HepG2 (cell line): ENCODE measurements around the gene NDUFB11. TPM values are rescaled to one million over a fixed set of nuclear protein-coding genes. Genes with fewer than 3 reads are reported as not detected.

ENCODE experiments used
- CENPT ChIP-seq: sonication (generic); formaldehyde crosslinking; IDR thresholded peaks from 2 replicates; pipeline ENCODE4 v1.8.0; 2022; ENCODE audit warnings: low read depth, mild to moderate bottlenecking, moderate library complexity, missing genetic modification reagents
- JUN ChIP-seq: sonication (generic); formaldehyde crosslinking; IDR thresholded peaks from 2 replicates; pipeline ENCODE4 v1.4.0; 2020; ENCODE audit warnings: mild to moderate bottlenecking, missing genetic modification reagents
- KAT8 ChIP-seq: IDR thresholded peaks from 2 replicates; pipeline ENCODE4 v1.6.1; 2016; ENCODE audit warnings: missing genetic modification reagents, missing compliant biosample characterization
- KDM1A ChIP-seq: IDR thresholded peaks from 2 replicates; pipeline ENCODE4 v1.6.1; 2016; ENCODE audit warnings: missing compliant biosample characterization
- MXI1 ChIP-seq: IDR thresholded peaks from 3 replicates; pipeline ENCODE4 v1.6.1; 2012; ENCODE audit warnings: low read depth, low read length, inconsistent platforms, borderline replicate concordance
- NR3C1 ChIP-seq: sonication (generic); formaldehyde crosslinking; IDR thresholded peaks from 2 replicates; pipeline ENCODE4 v1.4.0; 2020; ENCODE audit warnings: missing genetic modification reagents
- PCBP1 ChIP-seq: fragments of 200-400 bp; formaldehyde crosslinking; IDR thresholded peaks from 2 replicates; pipeline ENCODE4 v1.6.1; 2017; ENCODE audit warnings: mild to moderate bottlenecking, low read depth, low read length, borderline replicate concordance
- SATB2 ChIP-seq: sonication (generic); formaldehyde crosslinking; IDR thresholded peaks from 2 replicates; pipeline ENCODE4 v1.5.0; 2020; ENCODE audit warnings: missing genetic modification reagents
- SMAD1 ChIP-seq: sonication (generic); formaldehyde crosslinking; IDR thresholded peaks from 2 replicates; pipeline ENCODE4 v1.4.0; 2020; ENCODE audit warnings: missing genetic modification reagents, low read depth, mild to moderate bottlenecking, borderline replicate concordance
- ZIK1 ChIP-seq: sonication (generic); formaldehyde crosslinking; IDR thresholded peaks from 2 replicates; pipeline ENCODE4 v1.5.0; 2020; ENCODE audit warnings: mild to moderate bottlenecking, low read depth, missing genetic modification reagents, borderline replicate concordance
- ZNF124 ChIP-seq: sonication (generic); formaldehyde crosslinking; IDR thresholded peaks from 2 replicates; pipeline ENCODE4 v1.4.0; 2020; ENCODE audit warnings: missing genetic modification reagents
- ZNF564 ChIP-seq: sonication (generic); formaldehyde crosslinking; IDR thresholded peaks from 2 replicates; pipeline ENCODE4 v1.8.1; 2023; ENCODE audit warnings: mild to moderate bottlenecking, missing genetic modification reagents
- ZNF598 ChIP-seq: sonication (generic); formaldehyde crosslinking; IDR thresholded peaks from 2 replicates; pipeline ENCODE4 v1.5.1; 2020; ENCODE audit warnings: mild to moderate bottlenecking, missing genetic modification reagents, borderline replicate concordance
- polyA plus RNA-seq, 8 experiments: library from polyadenylated mRNA; depleted of rRNA in 3 of 8; stranded (reverse) in 7 of 8; unstranded in 1 of 8; fragments of >200 nt; fragmentation: Illumina TruSeq in 4 of 8; extraction: Trizol in 4 of 8; gene quantifications; 2 replicates each; pipeline versions ENCODE4 v1.2.1 to v1.2.3, GENCODE V29; 2011 to 2016; ENCODE audit warnings: low read depth in 4 of 8, missing spikeins in 1 of 8, mixed read lengths in 1 of 8; ENCODE audit not compliant: insufficient read depth in 1 of 8
- total RNA-seq, 5 experiments: library from RNA; depleted of rRNA; stranded (reverse); fragments of >200 nt; fragmentation: Illumina TruSeq; extraction: Trizol; gene quantifications; 2 replicates each; pipeline ENCODE4 v1.2.3, GENCODE V29; 2016; ENCODE audit warnings: low read depth in 1 of 5
- TF ChIP-seq, protein P1 (sequence below): sonication (generic); formaldehyde crosslinking; IDR thresholded peaks from 2 replicates; pipeline ENCODE4 v1.4.0; 2020; ENCODE audit warnings: missing genetic modification reagents, mild to moderate bottlenecking, borderline replicate concordance
- TF ChIP-seq, protein P2 (sequence below): sonication (generic); formaldehyde crosslinking; IDR thresholded peaks from 2 replicates; pipeline ENCODE4 v1.4.0; 2020; ENCODE audit warnings: mild to moderate bottlenecking, missing genetic modification reagents
- TF ChIP-seq, protein P3 (sequence below): sonication (generic); formaldehyde crosslinking; IDR thresholded peaks from 2 replicates; pipeline ENCODE4 v1.4.0; 2020; ENCODE audit warnings: missing genetic modification reagents
- TF ChIP-seq, protein P4 (sequence below): sonication (generic); formaldehyde crosslinking; conservative IDR thresholded peaks from 2 replicates; pipeline ENCODE4 v1.4.0; 2020; ENCODE audit warnings: missing genetic modification reagents
- TF ChIP-seq, protein P5 (sequence below): IDR thresholded peaks from 2 replicates; pipeline ENCODE4 v1.6.1; 2016; ENCODE audit warnings: missing compliant biosample characterization, missing genetic modification reagents, borderline replicate concordance

The NDUFB11 gene
- total and polyA plus RNA-seq, 2 of the 13 experiments (the other 11 are each of a cell fraction or from before 2014, with no cell fraction given), result 46.6 to 100 TPM

DNA sequence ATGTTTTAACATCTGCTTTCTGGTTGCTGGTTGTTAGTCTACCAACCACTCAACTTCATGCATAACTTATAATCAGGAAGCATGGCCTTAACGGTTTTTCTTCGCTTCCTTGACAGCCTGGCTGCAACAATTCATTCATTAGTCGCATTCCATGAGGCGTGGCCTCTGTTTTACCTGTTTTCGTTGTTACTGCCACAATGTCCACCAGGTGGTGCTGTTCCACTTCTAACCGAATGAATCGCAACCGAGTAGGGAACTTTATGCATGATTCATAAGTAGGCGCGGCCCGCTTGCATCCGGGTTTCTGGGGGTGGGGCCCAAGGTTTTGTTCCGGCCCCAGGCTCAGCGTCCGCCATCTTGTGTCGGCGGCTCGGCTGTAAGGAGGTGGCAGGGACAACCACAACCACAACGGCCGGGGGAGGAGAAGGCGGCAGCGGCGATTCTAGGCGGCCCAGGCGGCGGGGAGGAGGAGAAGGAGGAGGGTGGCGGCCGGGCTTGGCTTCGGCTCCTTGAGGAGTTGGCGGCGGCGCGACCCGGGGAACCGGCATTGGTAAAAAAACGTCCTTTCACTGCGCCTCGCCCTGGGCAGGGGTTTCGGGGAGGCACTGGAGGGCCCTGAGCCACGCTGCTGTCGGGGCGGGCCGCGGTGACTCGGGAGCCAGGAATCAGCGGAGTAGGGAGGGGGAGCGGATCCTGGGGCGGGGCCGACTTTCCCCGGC, 49.1 kb upstream of the NDUFB11 start, which contains the start of gene UBA1 (continued):
- TF ChIP-seq, protein P1, sequence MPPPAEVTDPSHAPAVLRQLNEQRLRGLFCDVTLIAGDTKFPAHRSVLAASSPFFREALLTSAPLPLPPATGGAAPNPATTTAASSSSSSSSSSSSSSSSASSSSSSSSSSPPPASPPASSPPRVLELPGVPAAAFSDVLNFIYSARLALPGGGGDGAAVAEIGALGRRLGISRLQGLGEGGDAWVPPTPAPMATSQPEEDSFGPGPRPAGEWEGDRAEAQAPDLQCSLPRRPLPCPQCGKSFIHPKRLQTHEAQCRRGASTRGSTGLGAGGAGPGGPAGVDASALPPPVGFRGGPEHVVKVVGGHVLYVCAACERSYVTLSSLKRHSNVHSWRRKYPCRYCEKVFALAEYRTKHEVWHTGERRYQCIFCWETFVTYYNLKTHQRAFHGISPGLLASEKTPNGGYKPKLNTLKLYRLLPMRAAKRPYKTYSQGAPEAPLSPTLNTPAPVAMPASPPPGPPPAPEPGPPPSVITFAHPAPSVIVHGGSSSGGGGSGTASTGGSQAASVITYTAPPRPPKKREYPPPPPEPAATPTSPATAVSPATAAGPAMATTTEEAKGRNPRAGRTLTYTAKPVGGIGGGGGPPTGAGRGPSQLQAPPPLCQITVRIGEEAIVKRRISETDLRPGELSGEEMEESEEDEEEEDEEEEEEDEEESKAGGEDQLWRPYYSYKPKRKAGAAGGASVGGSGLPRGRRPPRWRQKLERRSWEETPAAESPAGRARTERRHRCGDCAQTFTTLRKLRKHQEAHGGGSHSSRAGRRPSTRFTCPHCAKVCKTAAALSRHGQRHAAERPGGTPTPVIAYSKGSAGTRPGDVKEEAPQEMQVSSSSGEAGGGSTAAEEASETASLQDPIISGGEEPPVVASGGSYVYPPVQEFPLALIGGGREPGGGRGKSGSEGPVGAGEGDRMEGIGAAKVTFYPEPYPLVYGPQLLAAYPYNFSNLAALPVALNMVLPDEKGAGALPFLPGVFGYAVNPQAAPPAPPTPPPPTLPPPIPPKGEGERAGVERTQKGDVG (CRISPR knock-in tag), result no peak
- TF ChIP-seq CENPT (CRISPR knock-in tag) (no peak), NR3C1 (no peak), SMAD1 (CRISPR knock-in tag) (no peak), JUN (CRISPR knock-in tag) (no peak), SATB2 (CRISPR knock-in tag) (no peak), KDM1A (CRISPR knock-in tag) (no peak), ZNF124 (no peak), ZIK1 (CRISPR knock-in tag) (no peak), KAT8 (no peak), PCBP1 (no peak), MXI1 (no peak; the same call in 2 of the 3 replicates), ZNF564 (no peak), ZNF598 (CRISPR knock-in tag) (no peak)
- TF ChIP-seq, protein P2, sequence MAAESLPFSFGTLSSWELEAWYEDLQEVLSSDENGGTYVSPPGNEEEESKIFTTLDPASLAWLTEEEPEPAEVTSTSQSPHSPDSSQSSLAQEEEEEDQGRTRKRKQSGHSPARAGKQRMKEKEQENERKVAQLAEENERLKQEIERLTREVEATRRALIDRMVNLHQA (CRISPR knock-in tag), result no peak
- TF ChIP-seq, protein P3, sequence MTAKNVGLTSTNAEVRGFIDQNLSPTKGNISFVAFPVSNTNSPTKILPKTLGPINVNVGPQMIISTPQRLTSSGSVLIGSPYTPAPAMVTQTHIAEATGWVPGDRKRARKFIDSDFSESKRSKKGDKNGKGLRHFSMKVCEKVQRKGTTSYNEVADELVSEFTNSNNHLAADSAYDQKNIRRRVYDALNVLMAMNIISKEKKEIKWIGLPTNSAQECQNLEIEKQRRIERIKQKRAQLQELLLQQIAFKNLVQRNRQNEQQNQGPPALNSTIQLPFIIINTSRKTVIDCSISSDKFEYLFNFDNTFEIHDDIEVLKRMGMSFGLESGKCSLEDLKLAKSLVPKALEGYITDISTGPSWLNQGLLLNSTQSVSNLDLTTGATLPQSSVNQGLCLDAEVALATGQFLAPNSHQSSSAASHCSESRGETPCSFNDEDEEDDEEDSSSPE, result no peak
- TF ChIP-seq, protein P4, sequence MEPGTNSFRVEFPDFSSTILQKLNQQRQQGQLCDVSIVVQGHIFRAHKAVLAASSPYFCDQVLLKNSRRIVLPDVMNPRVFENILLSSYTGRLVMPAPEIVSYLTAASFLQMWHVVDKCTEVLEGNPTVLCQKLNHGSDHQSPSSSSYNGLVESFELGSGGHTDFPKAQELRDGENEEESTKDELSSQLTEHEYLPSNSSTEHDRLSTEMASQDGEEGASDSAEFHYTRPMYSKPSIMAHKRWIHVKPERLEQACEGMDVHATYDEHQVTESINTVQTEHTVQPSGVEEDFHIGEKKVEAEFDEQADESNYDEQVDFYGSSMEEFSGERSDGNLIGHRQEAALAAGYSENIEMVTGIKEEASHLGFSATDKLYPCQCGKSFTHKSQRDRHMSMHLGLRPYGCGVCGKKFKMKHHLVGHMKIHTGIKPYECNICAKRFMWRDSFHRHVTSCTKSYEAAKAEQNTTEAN (CRISPR knock-in tag), result no peak
- TF ChIP-seq, protein P5, sequence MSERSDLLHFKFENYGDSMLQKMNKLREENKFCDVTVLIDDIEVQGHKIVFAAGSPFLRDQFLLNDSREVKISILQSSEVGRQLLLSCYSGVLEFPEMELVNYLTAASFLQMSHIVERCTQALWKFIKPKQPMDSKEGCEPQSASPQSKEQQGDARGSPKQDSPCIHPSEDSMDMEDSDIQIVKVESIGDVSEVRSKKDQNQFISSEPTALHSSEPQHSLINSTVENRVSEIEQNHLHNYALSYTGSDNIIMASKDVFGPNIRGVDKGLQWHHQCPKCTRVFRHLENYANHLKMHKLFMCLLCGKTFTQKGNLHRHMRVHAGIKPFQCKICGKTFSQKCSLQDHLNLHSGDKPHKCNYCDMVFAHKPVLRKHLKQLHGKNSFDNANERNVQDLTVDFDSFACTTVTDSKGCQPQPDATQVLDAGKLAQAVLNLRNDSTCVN, result no peak
